Stimulated activated CD4-positive, alpha-beta T cell treated with anti-CD3 and anti-CD28 coated beads, Interleukin-15, amount 100 ng/mL, for 1 hour (primary cell): ENCODE data around the gene HSF4.

Experiments used
- DNase-seq, 2 donors: peaks; one replicate each; pipeline ENCODE4 v3.0.0-alpha.2; 2020; ENCODE audit warnings: low read depth in 1 of 2, low spot score in 1 of 2

The HSF4 gene

DNA sequence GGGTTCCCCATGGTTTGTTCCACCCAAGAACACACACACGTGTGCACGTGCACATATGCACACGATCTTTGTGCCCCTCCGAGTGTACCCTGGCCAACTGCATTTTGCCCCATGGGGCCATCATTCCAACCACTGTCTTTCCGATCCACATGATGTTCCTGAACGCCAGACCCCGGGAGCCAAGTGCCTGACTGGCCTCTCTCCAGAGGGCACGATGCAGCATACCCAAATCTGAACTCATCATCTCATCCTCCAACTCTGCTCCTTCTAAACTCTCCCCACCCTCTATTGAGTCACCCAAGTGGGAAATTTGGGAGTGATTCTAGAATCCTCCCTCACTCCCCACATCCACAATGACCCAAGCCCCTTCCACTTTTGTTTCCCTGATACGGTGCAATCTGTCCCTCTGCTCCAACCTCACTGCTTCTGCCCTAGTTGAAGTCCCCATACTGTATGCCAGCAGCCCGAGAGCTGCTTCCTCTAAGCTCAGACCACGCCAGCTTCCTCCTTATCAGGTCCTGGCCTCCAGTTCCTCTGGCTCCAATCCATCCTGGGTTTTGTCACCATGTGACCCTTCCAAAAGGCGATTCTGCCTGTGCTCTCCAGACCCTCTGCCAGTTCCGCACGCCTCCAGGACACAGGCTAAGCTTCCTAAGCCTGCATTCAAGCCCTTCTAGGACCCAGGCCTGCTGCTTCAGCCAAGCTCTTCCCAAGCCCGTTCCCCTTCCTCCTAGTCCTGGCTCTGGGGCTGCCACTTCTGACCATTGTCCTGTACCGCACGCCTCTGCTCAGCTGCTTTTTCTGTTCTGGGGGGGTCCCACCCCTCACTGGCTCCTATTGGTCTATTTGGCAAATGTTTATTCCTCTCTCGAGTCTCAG, 52.3 kb downstream of the HSF4 start:
- no peak for DNase-seq
